ACC112 (cell line): ENCODE data around the gene GRM7.

Experiments used
- H2AFZ ChIP-seq: fragments of 200-600 bp; sonication (generic); one replicate; pipeline ENCODE4 v1.6.0; 2017; ENCODE audit warnings: antibody characterized with exemption, low read length; ENCODE audit not compliant: unreplicated experiment
- H3K27ac ChIP-seq: fragments of 200-600 bp; sonication (generic); 2 replicates; pipeline ENCODE4 v1.5.1; 2014; ENCODE audit warnings: low read depth, mild to moderate bottlenecking, antibody characterized with exemption, low read length, moderate library complexity
- H3K27me3 ChIP-seq: fragments of 200-600 bp; sonication (generic); 2 replicates; pipeline ENCODE4 v1.6.1; 2014; ENCODE audit warnings: mild to moderate bottlenecking, antibody characterized with exemption, low read length, moderate library complexity, mixed read lengths; ENCODE audit not compliant: insufficient read depth
- H3K36me3 ChIP-seq: fragments of 200-600 bp; sonication (generic); 2 replicates; pipeline ENCODE4 v1.6.1; 2016; ENCODE audit warnings: mild to moderate bottlenecking, antibody characterized with exemption, low read length, moderate library complexity, mixed read lengths; ENCODE audit not compliant: insufficient read depth
- H3K4me1 ChIP-seq: fragments of 200-600 bp; sonication (generic); one replicate; pipeline ENCODE4 v1.6.1; 2016; ENCODE audit warnings: low read length, mixed read lengths; ENCODE audit not compliant: insufficient read depth, unreplicated experiment, control insufficient read depth
- H3K4me3 ChIP-seq: fragments of 200-600 bp; sonication (generic); 2 replicates; pipeline ENCODE4 v1.5.1; 2014; ENCODE audit warnings: mild to moderate bottlenecking, low read depth, low read length
- H3K79me2 ChIP-seq: fragments of 200-600 bp; sonication (generic); one replicate; pipeline ENCODE4 v1.6.0; 2016; ENCODE audit warnings: low read length; ENCODE audit not compliant: control insufficient read depth, unreplicated experiment, insufficient read depth

Gene GRM7

GRCh38 chr3:7290077-7290825, 429.3 kb downstream of the GRM7 start:
- no peak overlapping the region for H2AFZ ChIP-seq
- no peak overlapping the region for H3K4me3 ChIP-seq
- no peaks in the 10 kb centered on the region for H3K4me1 ChIP-seq
- no peaks in the 10 kb centered on the region for H3K27me3 ChIP-seq
- no peaks in the 10 kb centered on the region for H3K79me2 ChIP-seq
- H3K27ac ChIP-seq = no peak overlapping the region
- H3K36me3 ChIP-seq = no peaks in the 10 kb centered on the region

- Histone ChIP-seq H3K4me3 (no peak overlapping the region), H3K27ac (no peak overlapping the region), H3K79me2 (no peaks in the 10 kb centered on the region), H2AFZ (no peak overlapping the region), H3K27me3 (no peaks in the 10 kb centered on the region), H3K36me3 (no peaks in the 10 kb centered on the region), H3K4me1 (no peaks in the 10 kb centered on the region)
These were observed 431.4 kb downstream of the GRM7 start for GRCh38 chr3:7292362-7292761.

- Histone ChIP-seq H3K4me1 (no peaks in the 10 kb centered on the region), H3K4me3 (no peak overlapping the region), H3K79me2 (no peaks in the 10 kb centered on the region), H3K27ac (no peak overlapping the region), H3K36me3 (no peaks in the 10 kb centered on the region), H3K27me3 (no peaks in the 10 kb centered on the region), H2AFZ (no peak overlapping the region)
These were observed 432.4 kb downstream of the GRM7 start for GRCh38 chr3:7293286-7293685.

- no peak overlapping the region for H3K4me3 ChIP-seq
- H3K27me3 ChIP-seq = no peaks in the 10 kb centered on the region
- H3K79me2 ChIP-seq = no peaks in the 10 kb centered on the region
- no peaks in the 10 kb centered on the region for H3K36me3 ChIP-seq
- no peak overlapping the region for H2AFZ ChIP-seq
- peaks cover 14% of the 10 kb centered on the region for H3K4me1 ChIP-seq
- H3K27ac ChIP-seq = no peak overlapping the region
These were observed 444.6 kb downstream of the GRM7 start for GRCh38 chr3:7305561-7305960.

GRCh38 chr3:7306901-7307300, 446.0 kb downstream of the GRM7 start:
- Histone ChIP-seq H3K4me3 (no peak overlapping the region), H3K4me1 (peaks cover 14% of the 10 kb centered on the region), H3K27ac (no peak overlapping the region)

GRCh38 chr3:7307410-7307809, 446.5 kb downstream of the GRM7 start:
- no peaks in the 10 kb centered on the region for H3K27me3 ChIP-seq
- H3K4me1 ChIP-seq = peaks cover 14% of the 10 kb centered on the region
- H3K36me3 ChIP-seq = no peaks in the 10 kb centered on the region
- no peak overlapping the region for H3K4me3 ChIP-seq
- no peak overlapping the region for H2AFZ ChIP-seq
- no peaks in the 10 kb centered on the region for H3K79me2 ChIP-seq
- no peak overlapping the region for H3K27ac ChIP-seq

More at GRCh38 chr3:7306901-7307300, 446.0 kb downstream of the GRM7 start:
- Histone ChIP-seq H3K36me3 (no peaks in the 10 kb centered on the region), H3K79me2 (no peaks in the 10 kb centered on the region), H3K27me3 (no peaks in the 10 kb centered on the region), H2AFZ (no peak overlapping the region)

GRCh38 chr3:7309641-7310102, 448.8 kb downstream of the GRM7 start:
- H2AFZ ChIP-seq = no peak overlapping the region
- no peak overlapping the region for H3K4me3 ChIP-seq
- no peaks in the 10 kb centered on the region for H3K36me3 ChIP-seq
- H3K79me2 ChIP-seq = no peaks in the 10 kb centered on the region
- H3K4me1 ChIP-seq = peaks cover 14% of the 10 kb centered on the region
- H3K27me3 ChIP-seq = no peaks in the 10 kb centered on the region
- no peak overlapping the region for H3K27ac ChIP-seq

- no peaks in the 10 kb centered on the region for H3K36me3 ChIP-seq
- no peaks in the 10 kb centered on the region for H3K79me2 ChIP-seq
- H3K4me3 ChIP-seq = no peak overlapping the region
- H3K27ac ChIP-seq = no peak overlapping the region
- no peaks in the 10 kb centered on the region for H3K27me3 ChIP-seq
- no peak overlapping the region for H2AFZ ChIP-seq
- no peaks in the 10 kb centered on the region for H3K4me1 ChIP-seq
These were observed 454.1 kb downstream of the GRM7 start for GRCh38 chr3:7315037-7315436.

GRCh38 chr3:7322957-7323669, 462.2 kb downstream of the GRM7 start:
- H3K4me3 ChIP-seq = no peak overlapping the region
- H2AFZ ChIP-seq = no peak overlapping the region
- H3K36me3 ChIP-seq = no peaks in the 10 kb centered on the region
- no peaks in the 10 kb centered on the region for H3K79me2 ChIP-seq
- no peak overlapping the region for H3K27ac ChIP-seq
- H3K4me1 ChIP-seq = no peaks in the 10 kb centered on the region
- H3K27me3 ChIP-seq = no peaks in the 10 kb centered on the region

GRCh38 chr3:7328339-7328738, 467.4 kb downstream of the GRM7 start:
- H3K4me3 ChIP-seq = no peak overlapping the region
- no peak overlapping the region for H2AFZ ChIP-seq
- H3K27ac ChIP-seq = no peak overlapping the region
- no peaks in the 10 kb centered on the region for H3K27me3 ChIP-seq
- no peaks in the 10 kb centered on the region for H3K4me1 ChIP-seq
- no peaks in the 10 kb centered on the region for H3K79me2 ChIP-seq
- no peaks in the 10 kb centered on the region for H3K36me3 ChIP-seq

- H3K36me3 ChIP-seq = no peaks in the 10 kb centered on the region
- no peak overlapping the region for H3K4me3 ChIP-seq
- H3K27ac ChIP-seq = no peak overlapping the region
- no peaks in the 10 kb centered on the region for H3K79me2 ChIP-seq
- H3K4me1 ChIP-seq = no peaks in the 10 kb centered on the region
- no peaks in the 10 kb centered on the region for H3K27me3 ChIP-seq
- no peak overlapping the region for H2AFZ ChIP-seq
These were observed 471.8 kb downstream of the GRM7 start for GRCh38 chr3:7332696-7333095.
